NCI-H1105 treated with DMSO at 0.1 percent for 48 hours (cell line): Measurements from ENCODE around the gene ANKRD33.

Experiments
- DNase-seq: peaks from one replicate; lab custom pipeline; 2025; lab: John Stamatoyannopoulos, UW

ANKRD33 gene

DNA sequence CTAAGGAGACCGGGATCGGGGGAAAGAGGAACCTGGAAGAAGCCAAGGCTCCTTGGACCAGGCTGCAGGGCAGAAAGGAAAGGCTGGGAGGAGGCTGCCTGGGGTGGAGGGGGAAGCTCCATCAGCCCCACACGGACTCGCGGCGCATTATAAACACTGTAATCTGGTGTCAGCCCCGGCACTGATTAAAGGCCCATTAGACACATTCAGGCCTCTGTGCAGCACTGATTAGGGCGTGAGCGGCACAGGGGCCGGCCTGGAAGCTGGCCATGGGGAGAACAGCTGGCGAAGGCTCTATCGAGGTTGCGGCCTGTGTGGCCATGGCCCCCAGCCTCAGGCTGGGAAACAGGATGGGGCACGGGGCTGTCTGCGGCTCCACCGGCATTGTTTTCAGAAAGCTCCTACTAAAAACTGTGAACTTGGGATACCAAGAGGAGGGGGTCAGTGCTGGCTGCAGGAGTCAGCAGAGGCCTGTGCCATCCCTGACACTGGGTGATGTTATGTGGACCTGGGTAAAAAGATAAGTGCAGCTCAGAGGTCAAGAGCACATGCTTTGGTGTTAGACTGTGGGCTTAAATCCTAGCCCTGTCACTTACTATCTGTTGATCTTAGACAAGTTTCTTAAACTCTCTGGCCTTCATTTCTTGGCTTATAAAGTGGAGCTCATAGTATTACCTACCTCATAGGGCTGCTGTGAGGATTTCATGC lies 30.0 kb downstream of the ANKRD33 start:
- no peak for DNase-seq

DNA sequence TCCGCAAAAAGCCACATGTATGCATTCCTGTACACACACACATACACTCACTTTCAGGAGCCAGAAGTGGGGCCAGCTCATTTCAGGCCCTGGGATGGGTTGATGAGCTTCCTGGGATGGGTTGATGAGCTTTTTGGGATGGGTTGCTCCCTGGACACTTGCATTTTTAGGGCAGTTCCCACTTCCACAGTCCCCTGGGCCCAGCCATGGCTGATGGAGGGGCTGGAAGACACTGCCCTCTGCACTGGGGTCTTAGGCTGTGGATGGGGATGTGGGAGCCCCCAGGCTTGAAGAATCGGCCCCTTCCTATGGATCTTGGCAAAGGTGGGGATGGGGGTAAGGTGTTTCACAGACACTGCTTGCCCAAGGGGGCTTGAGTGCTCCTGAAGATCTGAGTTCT lies 32.1 kb downstream of the ANKRD33 start:
- DNase-seq: no peak

DNA sequence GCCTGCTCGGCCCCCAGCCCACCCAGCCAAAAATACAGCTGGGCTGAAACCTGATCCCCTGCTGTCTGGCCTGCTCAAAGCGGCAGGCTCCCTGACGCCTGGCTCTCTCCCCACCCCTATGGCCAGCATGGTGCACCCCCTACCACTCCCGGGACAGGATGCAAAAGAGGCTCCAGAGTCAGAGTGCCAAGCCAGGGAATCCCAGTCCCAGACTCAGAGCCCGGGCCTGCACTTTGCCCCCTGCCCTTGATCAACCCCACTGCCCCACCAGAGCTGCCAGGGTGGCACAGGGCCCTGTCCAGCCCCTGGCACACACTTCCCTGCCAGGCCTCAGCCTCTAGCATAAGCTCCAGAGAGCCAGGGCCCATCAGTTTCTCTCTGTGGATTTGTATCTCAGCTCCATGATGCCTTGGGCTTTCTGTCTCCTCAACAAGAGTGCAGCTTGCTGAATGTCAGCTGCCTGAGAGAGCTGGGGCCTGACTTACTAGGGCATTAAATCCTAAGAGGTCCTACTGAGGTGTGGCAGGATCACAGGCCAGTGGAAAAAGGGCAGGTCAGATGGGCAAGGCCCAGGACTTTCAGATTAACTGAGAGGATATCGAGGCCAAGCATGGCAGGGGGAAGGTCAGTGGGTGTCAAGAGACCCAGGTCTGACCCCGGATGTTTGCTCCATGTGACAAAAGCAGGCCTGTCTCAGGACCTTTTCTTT lies 33.3 kb downstream of the ANKRD33 start:
- no peak for DNase-seq

DNA sequence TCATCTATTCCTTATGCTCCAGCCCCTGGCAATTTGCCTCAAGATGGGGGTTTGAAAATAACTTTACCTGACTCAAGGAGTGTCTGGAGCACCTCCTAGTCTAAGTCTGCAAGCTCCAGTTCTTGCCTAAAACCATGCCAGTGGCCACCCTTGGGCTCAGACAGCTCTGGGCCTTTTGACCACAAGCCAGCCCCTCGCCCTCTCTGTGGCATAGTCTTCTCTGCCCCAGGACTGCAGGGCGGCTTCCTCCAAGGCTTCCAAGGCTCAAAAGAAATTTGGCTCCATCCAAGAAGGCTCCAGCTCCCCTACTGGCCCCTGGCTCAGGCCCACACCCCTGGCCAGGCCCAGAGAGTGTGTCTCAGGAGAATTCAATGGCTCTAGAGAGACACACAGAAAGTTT lies 34.2 kb downstream of the ANKRD33 start:
- DNase-seq: no peak

DNA sequence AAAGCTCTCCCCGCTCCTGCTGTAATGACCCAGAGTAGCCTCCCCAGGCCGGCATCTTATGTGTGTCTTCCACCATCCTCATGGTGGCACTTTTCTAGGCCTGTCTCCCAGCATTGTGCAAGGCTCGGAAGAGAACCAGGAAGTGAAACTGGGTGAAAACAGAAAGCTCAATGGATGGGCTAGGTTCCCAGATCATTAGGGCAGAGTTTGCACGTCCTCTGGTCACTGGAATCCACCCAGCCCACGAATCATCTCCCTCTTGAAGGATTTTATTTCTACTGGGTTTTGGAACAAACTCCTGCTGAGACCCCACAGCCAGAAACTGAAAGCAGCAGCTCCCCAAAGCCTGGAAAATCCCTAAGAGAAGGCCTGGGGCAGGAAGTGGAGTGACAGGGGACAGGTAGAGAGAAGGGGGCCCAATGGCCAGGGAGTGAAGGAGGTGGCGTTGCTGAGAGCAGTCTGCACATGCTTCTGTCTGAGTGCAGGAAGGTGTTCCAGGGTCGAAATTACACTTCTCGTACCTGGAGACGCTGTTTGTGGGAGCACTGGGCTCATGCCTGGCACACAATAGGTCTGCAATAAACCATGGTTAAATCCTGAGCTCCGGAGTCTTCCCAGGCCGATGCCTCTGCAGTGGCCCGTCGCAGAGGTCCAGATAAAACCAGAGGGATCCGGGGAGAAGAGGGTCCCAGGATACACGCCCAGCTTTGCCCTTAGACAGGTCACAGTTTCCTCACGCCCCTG lies 35.0 kb downstream of the ANKRD33 start:
- no peak for DNase-seq

DNA sequence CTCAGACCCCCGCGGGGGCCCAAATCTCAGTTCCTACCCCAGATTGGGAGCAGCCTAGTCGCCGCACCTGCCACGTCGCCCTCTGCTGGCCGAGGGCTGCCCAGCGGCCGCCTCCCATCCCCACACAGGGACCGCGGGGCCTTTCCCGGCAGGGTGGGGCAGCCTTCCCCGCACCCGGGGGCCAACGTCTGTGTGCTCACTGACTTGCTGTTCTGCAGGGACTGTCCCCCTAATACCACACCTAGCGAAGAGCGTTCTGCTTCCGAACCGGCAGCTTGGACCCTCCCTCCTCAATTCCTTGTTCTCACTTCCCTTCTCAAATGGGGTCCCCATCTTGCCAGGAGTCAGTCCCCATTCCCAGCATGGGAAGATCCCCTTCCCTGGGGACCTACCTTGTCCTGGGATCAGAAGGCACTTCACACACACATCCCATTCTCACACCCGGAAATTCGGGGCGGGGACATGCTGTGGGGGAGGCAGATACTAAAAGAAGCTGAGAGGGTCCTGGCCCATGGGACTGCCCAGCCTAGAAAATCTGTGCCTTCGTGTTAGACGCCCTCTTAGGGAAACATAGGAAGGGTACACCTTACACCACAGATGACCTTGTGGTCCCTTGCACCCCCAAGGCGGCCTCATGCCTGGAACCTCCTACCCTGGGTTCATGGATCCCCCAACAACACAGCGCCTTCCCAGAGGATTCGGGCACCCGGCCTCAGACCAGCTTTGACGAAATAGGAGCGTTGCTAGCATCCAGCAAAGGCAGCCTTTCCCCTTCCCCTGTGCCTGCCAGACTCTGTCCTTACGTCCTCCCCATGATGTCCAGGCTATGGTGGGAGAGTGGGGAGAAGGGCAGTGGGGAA lies 35.8 kb downstream of the ANKRD33 start:
- DNase-seq: no peak

DNA sequence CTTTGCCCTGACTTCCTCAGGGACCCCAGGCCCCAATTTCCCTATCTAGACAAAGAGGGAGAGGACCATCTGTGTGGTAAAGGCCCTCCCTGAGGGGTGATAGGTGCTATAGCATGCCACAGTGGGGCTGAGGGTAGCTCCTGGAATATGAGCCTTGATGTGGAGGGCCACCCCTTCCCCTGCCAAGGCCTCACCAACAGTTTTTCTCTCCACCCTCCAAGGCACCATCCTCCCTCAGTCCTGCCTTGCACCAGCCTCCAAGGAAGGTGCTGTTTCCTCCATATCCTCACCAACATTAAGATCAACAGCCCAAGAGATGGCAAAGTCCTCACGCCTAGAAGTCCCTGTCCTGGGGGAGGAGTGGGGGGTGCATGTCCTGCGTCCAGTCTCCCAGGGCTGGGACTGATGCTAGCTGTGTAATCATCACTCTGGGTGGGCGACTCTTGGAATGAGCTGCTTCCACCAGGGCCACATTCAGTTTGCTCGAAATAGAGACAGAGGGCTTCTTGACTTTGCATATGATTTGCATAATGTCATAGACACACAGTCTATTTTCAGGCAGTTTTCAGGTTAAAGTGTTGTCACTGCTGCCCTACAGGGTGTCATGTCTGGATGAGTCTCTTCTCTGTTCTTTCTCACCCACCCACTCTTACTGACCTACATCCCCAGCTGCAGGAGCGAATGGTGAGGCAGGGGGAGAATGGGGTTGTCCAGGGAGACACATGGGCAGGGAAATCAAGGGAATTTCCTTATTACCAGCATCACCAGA lies 36.8 kb downstream of the ANKRD33 start:
- DNase-seq: no peak

DNA sequence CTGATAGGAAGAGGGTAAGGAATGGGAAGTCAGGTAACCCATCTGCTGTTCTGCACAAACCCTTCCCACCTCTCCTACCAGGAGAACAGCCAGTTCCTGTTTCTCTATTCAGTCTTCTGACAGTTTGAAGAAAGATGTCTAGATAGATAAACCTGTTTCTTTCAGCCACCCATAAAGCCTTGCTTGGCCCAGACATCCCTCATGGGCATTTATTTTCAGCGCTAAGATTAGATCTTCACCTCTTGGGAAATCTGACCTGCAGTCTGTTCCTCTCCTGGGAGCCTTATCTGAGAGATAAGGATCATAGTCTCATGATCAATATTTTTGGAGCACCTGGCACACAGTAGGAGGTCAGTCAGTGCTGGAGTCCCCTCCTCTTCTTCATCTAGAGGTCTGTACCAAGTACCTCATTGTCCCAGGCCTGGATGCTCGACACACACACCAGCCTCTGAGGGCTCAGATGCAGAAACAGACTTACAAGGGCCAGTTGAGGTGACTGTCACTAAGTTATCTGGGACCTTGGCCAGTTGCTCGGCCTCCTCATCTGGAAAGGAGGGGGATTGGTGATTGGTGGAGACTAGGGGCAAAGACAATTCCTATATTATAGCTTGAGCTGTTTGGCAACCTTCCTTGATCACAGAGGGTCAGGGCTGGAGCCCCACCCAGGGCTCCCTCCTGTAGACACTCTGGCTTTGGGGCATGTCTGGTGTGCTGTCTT lies 37.6 kb downstream of the ANKRD33 start:
- no peak for DNase-seq

DNA sequence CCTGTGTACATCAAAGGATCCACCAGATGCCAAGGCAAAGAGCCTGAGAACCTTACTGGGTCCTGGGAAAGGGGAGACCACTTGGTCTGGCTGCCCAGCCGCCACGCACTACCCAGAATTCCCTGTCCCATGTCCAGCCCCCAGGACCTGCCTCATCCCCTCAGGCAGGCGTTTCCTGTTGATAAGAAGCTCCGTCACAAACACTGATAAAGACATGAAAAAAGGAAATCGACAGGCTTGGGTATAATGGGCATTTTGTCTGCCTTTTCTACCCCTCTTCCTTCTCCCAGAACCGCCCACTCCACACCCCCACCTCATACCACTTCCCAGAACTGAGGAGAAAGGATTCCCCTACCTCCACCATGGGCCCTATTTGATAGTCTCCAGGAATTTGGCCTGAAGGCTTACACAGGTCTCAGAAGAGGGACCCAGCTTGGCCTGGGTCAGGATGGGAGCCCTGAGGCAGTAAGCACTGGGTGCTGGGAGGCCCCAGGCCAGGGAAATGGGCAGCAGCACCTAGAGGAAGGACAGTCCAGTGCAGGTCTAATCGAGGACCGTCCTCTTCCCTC lies 38.2 kb downstream of the ANKRD33 start:
- DNase-seq: no peak

DNA sequence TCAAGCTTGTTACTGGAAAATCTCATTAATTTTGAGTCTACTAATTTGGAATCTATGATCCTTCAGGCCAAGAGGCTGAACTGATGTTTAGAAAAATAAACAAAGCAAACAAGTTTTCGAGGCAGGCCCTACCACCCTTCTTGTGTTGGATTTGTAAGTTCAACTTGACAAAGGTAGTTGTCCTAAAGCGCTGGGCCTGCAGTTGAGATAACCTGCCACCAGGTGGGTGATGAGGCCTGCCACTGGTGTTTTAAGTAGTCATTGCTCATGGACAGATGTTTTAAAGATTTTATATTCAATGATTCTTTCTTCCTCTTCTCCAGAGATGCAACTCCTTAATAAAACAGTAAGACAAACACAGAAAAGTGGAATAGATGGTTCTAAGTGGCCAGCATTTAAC lies 38.8 kb downstream of the ANKRD33 start:
- no peak for DNase-seq

DNA sequence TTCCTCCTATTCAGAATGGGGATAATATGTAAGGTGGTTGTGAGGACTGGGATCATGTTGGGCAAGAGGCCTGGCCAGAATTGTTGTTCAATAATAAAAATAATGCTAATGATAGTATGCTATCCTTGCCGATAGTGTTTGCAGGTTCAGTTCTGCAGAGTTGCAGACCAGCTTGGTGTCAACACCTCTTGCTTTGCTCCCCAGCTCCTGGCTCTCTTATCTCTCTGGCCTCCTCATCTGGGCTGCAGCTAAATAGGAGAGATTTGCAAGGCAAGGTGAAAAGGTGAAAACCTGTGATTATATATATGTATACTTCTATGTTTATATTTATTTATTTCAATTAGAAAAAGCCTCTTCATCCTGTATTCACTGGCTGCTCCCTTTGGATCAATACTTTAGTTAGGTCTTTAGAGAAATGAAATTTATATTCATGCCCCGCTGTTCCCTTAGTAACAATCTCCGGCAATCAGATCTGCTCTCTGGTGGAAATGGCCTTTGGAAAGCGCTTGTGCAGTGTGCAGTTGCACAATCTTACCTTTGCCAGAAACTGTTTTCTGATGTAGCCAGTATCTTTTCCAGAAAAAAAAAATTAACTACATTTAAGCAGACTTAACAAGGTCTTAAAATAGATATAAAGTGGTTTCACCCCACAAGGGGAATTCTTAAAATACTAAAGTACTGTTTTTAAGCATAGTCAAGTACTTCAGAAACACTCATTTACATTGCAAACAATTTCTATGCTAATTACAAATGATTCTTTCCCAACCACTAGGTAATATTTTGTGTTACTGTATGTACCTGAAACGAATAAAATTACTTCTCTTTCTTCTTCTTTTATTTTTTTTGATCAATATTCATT lies 44.5 kb downstream of the ANKRD33 start:
- DNase-seq: no peak

DNA sequence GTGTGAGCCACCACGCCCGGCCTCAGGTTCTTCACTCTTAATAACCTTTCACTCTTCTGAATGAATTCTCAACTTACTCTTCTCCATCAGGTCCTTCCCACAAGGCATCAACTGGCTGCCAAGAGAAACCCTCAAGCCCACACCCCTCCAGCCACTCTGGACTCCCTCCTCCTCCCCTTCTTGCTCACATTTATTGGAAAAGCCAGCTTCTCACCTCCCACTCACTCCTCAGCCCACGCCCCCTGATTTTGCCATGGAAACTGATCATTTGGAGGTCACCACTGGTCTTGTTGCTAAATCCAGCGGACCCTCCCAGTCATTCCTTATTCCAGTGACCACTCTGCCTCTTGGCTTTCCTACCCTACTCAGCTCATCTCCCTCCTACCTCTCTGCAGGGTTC lies 46.2 kb downstream of the ANKRD33 start:
- no peak for DNase-seq

DNA sequence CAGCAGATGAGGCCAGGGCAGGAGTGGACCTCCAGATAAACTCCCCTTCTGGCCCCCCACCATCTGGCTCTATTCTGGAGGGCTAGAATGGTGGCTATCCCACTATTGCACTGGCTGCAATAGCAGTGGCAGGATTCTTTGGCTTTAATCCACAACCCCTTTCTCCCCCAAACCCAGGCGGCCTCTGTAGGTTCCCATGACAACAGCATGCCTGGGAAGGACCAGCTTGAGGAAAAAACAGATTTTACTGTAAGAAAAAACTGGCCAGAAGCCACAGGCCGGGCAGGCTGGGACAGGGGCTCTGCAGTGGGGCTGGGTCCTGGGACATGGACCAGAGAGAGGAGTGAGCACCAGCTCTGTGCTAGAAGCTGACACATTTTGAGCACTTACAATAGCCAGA lies 50.0 kb downstream of the ANKRD33 start:
- DNase-seq: no peak

DNA sequence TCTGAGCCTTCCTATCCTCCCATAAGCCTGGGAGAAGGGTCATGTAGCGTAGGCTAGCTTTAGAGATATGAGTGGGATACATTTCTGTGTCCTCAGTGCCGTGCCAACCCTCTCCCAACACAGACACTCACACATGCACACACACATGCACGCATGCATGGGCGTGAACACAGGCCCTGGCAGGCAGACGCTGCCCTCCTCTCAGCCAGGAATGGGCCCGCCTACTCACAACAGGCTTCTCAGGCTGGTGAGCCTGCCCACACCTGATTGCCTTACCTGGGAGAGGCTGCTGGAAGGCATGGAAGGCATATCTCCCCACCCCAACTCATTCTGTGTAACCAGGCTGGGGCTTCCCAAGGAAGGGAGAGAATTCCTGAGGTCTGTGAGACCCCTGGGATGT lies 50.8 kb downstream of the ANKRD33 start:
- DNase-seq: no peak

DNA sequence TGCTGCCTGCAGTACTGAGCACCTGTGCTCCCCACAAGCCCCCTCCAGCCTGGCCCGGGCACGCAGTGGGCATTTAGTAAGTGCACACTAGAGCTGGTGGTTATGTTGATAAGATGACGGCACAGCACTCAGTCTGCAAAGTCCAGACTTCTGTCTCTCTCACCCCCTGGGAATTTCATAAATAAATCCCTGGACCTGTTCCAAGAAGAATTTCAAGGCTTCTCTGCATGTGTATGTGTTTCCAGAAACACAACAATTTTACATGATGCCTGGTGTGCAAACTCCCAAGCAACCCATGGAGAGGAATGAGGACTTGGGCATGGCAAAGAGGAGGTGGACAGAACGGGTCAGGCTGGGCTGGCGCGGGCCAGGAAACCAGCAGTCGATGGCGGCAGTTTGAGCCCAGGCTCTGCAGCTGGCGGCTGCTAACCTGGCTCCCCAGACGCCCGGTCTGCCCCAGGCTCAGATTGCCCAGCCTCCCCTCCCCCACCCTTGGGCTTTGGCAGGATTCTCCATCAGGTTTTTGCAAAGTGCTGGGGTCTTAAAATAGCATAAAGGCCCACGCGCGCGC lies 53.2 kb downstream of the ANKRD33 start:
- DNase-seq: peak; percentile 63
